ENCODE measurements around the gene CRYAA.
"Not testable (repeated sequence)": the region's sequence is repeated elsewhere in the genome, so short reads cannot be mapped to it uniquely, and the experiment has no call there.

DNA sequence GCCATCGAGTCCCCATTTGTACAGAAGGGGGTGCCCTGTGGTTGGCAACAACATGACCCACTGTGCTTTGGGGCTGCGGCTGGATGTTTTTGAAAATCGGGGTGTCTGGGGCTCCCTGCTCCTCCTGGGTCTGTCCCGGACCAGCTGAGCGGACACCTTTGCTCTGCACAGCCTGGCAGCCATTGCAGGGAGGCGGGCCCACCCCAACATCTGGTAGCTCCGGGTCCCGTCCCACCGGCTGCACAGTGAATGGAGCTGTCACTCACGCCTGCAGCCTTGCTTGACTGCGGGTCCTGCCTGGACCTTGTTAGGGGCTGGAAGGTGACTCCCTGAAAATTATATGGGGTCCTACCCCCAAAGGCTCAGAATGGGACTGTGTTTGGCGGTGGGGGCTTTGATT, 5.1 kb downstream of the CRYAA start:
- TF ChIP-seq EP300, POLR2A (IDR thresholded peaks at IDR 0.05): not testable (repeated sequence)
- TF ChIP-seq, protein P1, sequence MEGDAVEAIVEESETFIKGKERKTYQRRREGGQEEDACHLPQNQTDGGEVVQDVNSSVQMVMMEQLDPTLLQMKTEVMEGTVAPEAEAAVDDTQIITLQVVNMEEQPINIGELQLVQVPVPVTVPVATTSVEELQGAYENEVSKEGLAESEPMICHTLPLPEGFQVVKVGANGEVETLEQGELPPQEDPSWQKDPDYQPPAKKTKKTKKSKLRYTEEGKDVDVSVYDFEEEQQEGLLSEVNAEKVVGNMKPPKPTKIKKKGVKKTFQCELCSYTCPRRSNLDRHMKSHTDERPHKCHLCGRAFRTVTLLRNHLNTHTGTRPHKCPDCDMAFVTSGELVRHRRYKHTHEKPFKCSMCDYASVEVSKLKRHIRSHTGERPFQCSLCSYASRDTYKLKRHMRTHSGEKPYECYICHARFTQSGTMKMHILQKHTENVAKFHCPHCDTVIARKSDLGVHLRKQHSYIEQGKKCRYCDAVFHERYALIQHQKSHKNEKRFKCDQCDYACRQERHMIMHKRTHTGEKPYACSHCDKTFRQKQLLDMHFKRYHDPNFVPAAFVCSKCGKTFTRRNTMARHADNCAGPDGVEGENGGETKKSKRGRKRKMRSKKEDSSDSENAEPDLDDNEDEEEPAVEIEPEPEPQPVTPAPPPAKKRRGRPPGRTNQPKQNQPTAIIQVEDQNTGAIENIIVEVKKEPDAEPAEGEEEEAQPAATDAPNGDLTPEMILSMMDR (IDR thresholded peaks at IDR 0.05): not testable (repeated sequence)

Measured in sigmoid colon (tissue), 4 donors.